ENCODE measurements around the gene EEF1AKMT4. TPM values are rescaled to one million over a fixed set of nuclear protein-coding genes. Genes with fewer than 3 reads are reported as not detected.

EEF1AKMT4 gene
- total RNA-seq, 1 donor from 2014 or later: 7.2 TPM

DNA sequence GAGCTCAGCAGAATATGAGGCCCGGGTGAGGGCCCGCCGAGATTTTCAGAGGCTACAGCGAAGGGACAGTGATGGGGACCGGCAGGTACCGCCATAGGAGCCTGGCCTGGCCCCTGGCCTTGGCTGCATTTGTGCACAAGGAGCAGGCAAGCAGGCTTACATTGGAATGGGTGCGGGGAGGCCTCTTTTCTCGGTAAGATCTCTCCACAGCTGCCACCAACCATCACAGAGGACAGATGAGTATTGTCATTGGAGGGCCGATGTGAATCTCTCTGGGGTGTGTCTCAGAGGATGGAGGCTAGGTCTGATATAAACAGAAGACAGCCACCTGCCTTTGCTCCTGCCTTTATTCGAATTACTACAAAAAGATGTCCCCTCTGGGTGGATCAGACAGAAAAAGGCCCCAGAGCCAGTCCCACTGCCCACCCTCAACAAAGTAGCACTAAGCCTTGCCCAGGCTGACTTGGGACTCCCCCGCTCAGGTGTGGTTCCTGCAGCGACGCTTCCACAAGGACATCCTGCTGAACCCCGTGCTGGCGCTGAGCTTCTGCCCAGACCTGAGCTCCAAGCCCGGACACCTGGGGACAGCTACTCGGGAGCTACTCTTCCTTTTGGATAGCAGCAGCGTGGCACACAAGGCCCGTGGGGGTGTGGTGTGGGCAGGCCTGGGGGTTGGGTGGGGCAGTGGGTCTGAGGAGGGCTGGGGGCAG, 14.6 kb upstream of the EEF1AKMT4 start:
- H3K27me3 Mint-ChIP-seq (ENCODE audit: low read depth, unreplicated experiment): peaks cover 60% of the 10 kb centered on the region
- no peaks in the 10 kb centered on the region for H3K9me3 Mint-ChIP-seq (ENCODE audit: unreplicated experiment)
- Histone ChIP-seq H3K36me3 (ENCODE audit: insufficient read depth, low read length) (no peaks in the 10 kb centered on the region), H3K27ac (ENCODE audit: low read depth, low read length) (no peak overlapping the region), H4K20me1 (ENCODE audit: insufficient read depth, low read length) (peaks cover 7% of the 10 kb centered on the region), H3K9ac (ENCODE audit: low read length) (no peak overlapping the region), H3K79me2 (ENCODE audit: insufficient read depth, low read length) (no peaks in the 10 kb centered on the region), H3K4me1 (ENCODE audit: insufficient read depth, low read length) (peaks cover 8% of the 10 kb centered on the region), H3K9me3 (ENCODE audit: insufficient read depth, low read depth, low read length) (no peaks in the 10 kb centered on the region), H3K4me2 (ENCODE audit: low read length) (no peak overlapping the region), H3K27me3 (ENCODE audit: insufficient read depth, low read length) (peaks cover 27% of the 10 kb centered on the region), H3K4me3 (ENCODE audit: insufficient read depth, low read depth, low read length) (no peak overlapping the region), H2AFZ (ENCODE audit: low read depth, low read length) (no peak overlapping the region)
- TF ChIP-seq EZH2 (IDR thresholded peaks at IDR 0.05; ENCODE audit: insufficient read depth, low read length): no peak
- TF ChIP-seq, protein P1, sequence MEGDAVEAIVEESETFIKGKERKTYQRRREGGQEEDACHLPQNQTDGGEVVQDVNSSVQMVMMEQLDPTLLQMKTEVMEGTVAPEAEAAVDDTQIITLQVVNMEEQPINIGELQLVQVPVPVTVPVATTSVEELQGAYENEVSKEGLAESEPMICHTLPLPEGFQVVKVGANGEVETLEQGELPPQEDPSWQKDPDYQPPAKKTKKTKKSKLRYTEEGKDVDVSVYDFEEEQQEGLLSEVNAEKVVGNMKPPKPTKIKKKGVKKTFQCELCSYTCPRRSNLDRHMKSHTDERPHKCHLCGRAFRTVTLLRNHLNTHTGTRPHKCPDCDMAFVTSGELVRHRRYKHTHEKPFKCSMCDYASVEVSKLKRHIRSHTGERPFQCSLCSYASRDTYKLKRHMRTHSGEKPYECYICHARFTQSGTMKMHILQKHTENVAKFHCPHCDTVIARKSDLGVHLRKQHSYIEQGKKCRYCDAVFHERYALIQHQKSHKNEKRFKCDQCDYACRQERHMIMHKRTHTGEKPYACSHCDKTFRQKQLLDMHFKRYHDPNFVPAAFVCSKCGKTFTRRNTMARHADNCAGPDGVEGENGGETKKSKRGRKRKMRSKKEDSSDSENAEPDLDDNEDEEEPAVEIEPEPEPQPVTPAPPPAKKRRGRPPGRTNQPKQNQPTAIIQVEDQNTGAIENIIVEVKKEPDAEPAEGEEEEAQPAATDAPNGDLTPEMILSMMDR (IDR thresholded peaks at IDR 0.05; ENCODE audit: insufficient read depth, low read depth, low read length): no peak
- peaks cover 11% of the 10 kb centered on the region for H3K4me1 Mint-ChIP-seq (ENCODE audit: low read depth, unreplicated experiment)
- FAIRE-seq (no peak), DNase-seq (ENCODE audit: low read depth) (no peak)
- no peak overlapping the region for H3K4me3 Mint-ChIP-seq (ENCODE audit: unreplicated experiment)
- no peaks in the 10 kb centered on the region for H3K36me3 Mint-ChIP-seq (ENCODE audit: low read depth, unreplicated experiment)
- H3K27ac Mint-ChIP-seq (ENCODE audit: unreplicated experiment): no peak overlapping the region

DNA sequence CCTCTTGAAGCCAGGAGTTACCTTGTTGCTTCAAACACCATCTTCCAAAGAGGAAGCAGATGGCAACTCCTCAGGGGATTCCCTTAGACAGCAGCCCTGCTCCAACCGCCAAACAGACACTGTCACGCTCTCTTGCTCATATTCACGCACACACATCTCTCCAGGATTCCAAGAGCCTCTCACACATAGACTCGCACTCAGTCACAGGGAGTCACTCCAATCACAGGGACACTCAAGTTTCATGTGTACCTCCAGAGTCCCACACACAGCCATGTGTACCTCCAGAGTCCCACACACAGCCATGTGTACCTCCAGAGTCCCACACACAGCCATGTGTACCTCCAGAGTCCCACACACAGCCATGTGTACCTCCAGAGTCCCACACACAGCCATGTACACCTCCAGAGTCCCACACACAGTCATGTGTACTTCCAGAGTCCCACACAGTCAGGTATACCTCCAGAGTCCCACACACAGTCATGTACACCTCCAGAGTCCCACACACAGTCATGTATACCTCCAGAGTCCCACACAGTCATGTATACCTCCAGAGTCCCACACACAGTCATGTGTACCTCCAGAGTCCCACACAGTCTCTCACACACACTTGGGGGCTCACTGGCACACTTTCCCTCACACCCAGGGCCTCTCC, 14.0 kb upstream of the EEF1AKMT4 start:
- peaks cover 13% of the 10 kb centered on the region for H4K20me1 ChIP-seq (ENCODE audit: insufficient read depth, low read length)
- H3K36me3 ChIP-seq (ENCODE audit: insufficient read depth, low read length): no peaks in the 10 kb centered on the region
- no peak overlapping the region for H3K4me3 ChIP-seq (ENCODE audit: insufficient read depth, low read depth, low read length)
- no peaks in the 10 kb centered on the region for H3K9me3 Mint-ChIP-seq (ENCODE audit: unreplicated experiment)
- H3K4me1 ChIP-seq (ENCODE audit: insufficient read depth, low read length): peaks cover 3% of the 10 kb centered on the region
- FAIRE-seq: no peak
- no peaks in the 10 kb centered on the region for H3K9me3 ChIP-seq (ENCODE audit: insufficient read depth, low read depth, low read length)
- no peaks in the 10 kb centered on the region for H3K36me3 Mint-ChIP-seq (ENCODE audit: low read depth, unreplicated experiment)
- no peak for TF ChIP-seq EZH2 (IDR thresholded peaks at IDR 0.05; ENCODE audit: insufficient read depth, low read length)
- TF ChIP-seq, protein P1 (IDR thresholded peaks at IDR 0.05; ENCODE audit: insufficient read depth, low read depth, low read length): no peak
- H3K27me3 ChIP-seq (ENCODE audit: insufficient read depth, low read length): peaks cover 26% of the 10 kb centered on the region
- no peak overlapping the region for H3K4me3 Mint-ChIP-seq (ENCODE audit: unreplicated experiment)
- H3K27me3 Mint-ChIP-seq (ENCODE audit: low read depth, unreplicated experiment): peaks cover 64% of the 10 kb centered on the region
- no peak overlapping the region for H3K4me2 ChIP-seq (ENCODE audit: low read length)
- H3K4me1 Mint-ChIP-seq (ENCODE audit: low read depth, unreplicated experiment): peaks cover 11% of the 10 kb centered on the region
- no peak overlapping the region for H3K27ac ChIP-seq (ENCODE audit: low read depth, low read length)
- H2AFZ ChIP-seq (ENCODE audit: low read depth, low read length): no peak overlapping the region
- no peak for DNase-seq (ENCODE audit: low read depth)
- H3K27ac Mint-ChIP-seq (ENCODE audit: unreplicated experiment): no peak overlapping the region
- no peaks in the 10 kb centered on the region for H3K79me2 ChIP-seq (ENCODE audit: insufficient read depth, low read length)
- no peak overlapping the region for H3K9ac ChIP-seq (ENCODE audit: low read length)

DNA sequence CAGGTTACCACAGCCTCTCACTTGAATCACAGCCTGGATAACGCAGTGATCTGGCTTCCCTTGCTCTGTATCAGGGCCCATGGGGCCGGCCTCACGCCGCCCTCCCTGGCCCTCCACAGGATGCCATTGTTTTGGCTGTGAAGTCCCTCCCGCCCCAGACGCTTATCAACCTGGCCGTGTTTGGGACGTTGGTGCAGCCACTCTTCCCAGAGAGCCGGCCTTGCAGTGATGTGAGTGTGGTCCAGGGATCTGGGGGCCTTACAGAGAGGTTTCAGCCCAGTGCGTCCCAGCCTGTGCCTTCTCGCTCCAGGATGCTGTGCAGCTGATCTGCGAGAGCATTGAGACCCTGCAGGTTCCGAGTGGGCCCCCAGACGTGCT, 13.4 kb upstream of the EEF1AKMT4 start:
- no peaks in the 10 kb centered on the region for H3K36me3 Mint-ChIP-seq (ENCODE audit: low read depth, unreplicated experiment)
- Histone ChIP-seq H3K9ac (ENCODE audit: low read length) (no peak overlapping the region), H4K20me1 (ENCODE audit: insufficient read depth, low read length) (peaks cover 18% of the 10 kb centered on the region), H3K9me3 (ENCODE audit: insufficient read depth, low read depth, low read length) (no peaks in the 10 kb centered on the region), H3K27me3 (ENCODE audit: insufficient read depth, low read length) (peaks cover 22% of the 10 kb centered on the region), H3K36me3 (ENCODE audit: insufficient read depth, low read length) (no peaks in the 10 kb centered on the region), H3K4me2 (ENCODE audit: low read length) (no peak overlapping the region), H2AFZ (ENCODE audit: low read depth, low read length) (no peak overlapping the region), H3K27ac (ENCODE audit: low read depth, low read length) (no peak overlapping the region), H3K4me3 (ENCODE audit: insufficient read depth, low read depth, low read length) (no peak overlapping the region), H3K4me1 (ENCODE audit: insufficient read depth, low read length) (no peaks in the 10 kb centered on the region), H3K79me2 (ENCODE audit: insufficient read depth, low read length) (no peaks in the 10 kb centered on the region)
- H3K27ac Mint-ChIP-seq (ENCODE audit: unreplicated experiment): no peak overlapping the region
- H3K4me1 Mint-ChIP-seq (ENCODE audit: low read depth, unreplicated experiment): peaks cover 11% of the 10 kb centered on the region
- no peak for TF ChIP-seq EZH2 (IDR thresholded peaks at IDR 0.05; ENCODE audit: insufficient read depth, low read length)
- TF ChIP-seq, protein P1 (IDR thresholded peaks at IDR 0.05; ENCODE audit: insufficient read depth, low read depth, low read length): no peak
- H3K27me3 Mint-ChIP-seq (ENCODE audit: low read depth, unreplicated experiment): peaks cover 63% of the 10 kb centered on the region
- DNase-seq (ENCODE audit: low read depth) (no peak), FAIRE-seq (no peak)
- no peaks in the 10 kb centered on the region for H3K9me3 Mint-ChIP-seq (ENCODE audit: unreplicated experiment)
- H3K4me3 Mint-ChIP-seq (ENCODE audit: unreplicated experiment): no peak overlapping the region

Measured in astrocyte (in vitro differentiated cells and primary cell).